Measurements from ENCODE around the gene FOXO3.

Gene FOXO3

DNA sequence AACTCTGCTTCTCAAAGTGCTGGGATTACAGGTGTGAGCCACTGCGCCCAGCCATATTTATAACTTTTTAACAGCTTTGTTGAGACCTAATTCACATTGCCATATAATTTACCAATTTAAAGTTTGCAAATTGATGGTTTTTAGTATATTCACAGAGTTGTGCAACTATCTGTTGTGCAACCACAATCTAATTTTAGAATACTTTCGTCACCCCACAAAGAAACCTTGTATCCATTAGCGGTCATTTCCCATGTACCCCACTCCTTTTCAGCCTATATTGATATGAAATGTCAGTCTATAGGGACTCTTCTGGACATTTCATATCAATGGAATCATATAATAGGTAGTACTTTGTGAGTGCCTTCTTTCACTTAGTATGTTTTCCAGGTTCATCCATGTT is 55.8 kb downstream of the FOXO3 start:
- H3K4me3 ChIP-seq (ENCODE audit: low read depth, low read length) = no peak overlapping the region
- DNase-seq (ENCODE audit: low read depth) = peak; percentile 73

DNA sequence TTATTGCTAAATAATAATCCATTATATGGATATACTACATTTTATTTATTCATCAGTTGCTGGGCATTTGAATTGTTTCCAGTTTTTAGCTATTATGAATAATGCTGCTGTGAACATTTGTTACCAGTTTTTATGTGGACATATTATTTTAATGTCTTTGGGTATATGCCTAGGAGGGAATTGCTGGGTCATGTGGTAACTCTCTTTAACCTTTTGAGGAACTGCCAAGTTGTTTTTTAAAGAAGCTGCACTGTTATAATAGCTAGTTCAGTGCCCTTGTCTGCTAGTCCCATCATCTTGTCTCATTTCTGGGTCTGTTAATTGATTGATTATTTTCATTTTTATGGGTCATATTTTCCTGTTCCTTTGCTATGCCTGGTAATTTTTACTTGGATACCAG is 56.3 kb downstream of the FOXO3 start:
- DNase-seq (ENCODE audit: low read depth) = peak; percentile 66
- TF ChIP-seq MYC (IDR thresholded peaks at IDR 0.05; ENCODE audit: low read depth, low read length) (no peak), POLR2A (IDR thresholded peaks at IDR 0.05; ENCODE audit: extremely low read depth, insufficient read length) (no peak)
- TF ChIP-seq, protein P1, sequence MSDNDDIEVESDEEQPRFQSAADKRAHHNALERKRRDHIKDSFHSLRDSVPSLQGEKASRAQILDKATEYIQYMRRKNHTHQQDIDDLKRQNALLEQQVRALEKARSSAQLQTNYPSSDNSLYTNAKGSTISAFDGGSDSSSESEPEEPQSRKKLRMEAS (IDR thresholded peaks at IDR 0.05; ENCODE audit: low read depth, low read length) = no peak
- TF ChIP-seq, protein P2, sequence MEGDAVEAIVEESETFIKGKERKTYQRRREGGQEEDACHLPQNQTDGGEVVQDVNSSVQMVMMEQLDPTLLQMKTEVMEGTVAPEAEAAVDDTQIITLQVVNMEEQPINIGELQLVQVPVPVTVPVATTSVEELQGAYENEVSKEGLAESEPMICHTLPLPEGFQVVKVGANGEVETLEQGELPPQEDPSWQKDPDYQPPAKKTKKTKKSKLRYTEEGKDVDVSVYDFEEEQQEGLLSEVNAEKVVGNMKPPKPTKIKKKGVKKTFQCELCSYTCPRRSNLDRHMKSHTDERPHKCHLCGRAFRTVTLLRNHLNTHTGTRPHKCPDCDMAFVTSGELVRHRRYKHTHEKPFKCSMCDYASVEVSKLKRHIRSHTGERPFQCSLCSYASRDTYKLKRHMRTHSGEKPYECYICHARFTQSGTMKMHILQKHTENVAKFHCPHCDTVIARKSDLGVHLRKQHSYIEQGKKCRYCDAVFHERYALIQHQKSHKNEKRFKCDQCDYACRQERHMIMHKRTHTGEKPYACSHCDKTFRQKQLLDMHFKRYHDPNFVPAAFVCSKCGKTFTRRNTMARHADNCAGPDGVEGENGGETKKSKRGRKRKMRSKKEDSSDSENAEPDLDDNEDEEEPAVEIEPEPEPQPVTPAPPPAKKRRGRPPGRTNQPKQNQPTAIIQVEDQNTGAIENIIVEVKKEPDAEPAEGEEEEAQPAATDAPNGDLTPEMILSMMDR (IDR thresholded peaks at IDR 0.05; ENCODE audit: low read depth, low read length) = no peak
- H3K4me3 ChIP-seq (ENCODE audit: low read depth, low read length) = no peak overlapping the region

More for the DNA sequence above, 55.8 kb downstream of the FOXO3 start:
- TF ChIP-seq, protein P2 (IDR thresholded peaks at IDR 0.05; ENCODE audit: low read depth, low read length) = no peak
- no peak for TF ChIP-seq POLR2A (IDR thresholded peaks at IDR 0.05; ENCODE audit: extremely low read depth, insufficient read length)
- no peak for TF ChIP-seq MYC (IDR thresholded peaks at IDR 0.05; ENCODE audit: low read depth, low read length)
- TF ChIP-seq, protein P1 (IDR thresholded peaks at IDR 0.05; ENCODE audit: low read depth, low read length) = no peak

DNA sequence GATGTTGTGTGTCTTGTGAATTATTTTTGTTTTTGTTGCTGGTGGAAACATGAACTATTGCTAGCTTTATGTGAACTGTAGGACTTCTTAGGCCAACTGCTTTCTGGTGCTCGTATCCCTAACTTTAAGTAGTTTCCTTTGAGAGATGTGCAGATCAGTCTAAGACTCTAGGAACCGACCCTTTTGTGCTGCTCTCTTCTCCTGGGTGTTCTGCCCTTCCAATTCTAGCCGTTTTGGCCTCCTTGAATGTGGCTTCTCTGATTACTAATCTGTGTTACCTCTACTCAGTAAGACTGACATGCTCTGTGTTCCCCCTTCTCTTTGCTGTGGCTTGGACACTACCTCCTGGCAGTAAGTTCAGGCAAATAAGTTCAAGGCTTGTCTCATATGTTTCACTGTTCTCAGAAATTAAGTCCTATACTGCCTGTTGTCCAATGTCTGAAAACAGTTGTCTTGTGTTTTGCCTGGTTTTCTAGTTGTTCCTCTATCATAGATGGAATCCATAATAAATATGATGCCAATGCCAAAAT is 58.0 kb downstream of the FOXO3 start:
- DNase-seq (ENCODE audit: low read depth) = no peak
- no peak overlapping the region for H3K4me3 ChIP-seq (ENCODE audit: low read depth, low read length)
- TF ChIP-seq MYC (IDR thresholded peaks at IDR 0.05; ENCODE audit: low read depth, low read length) = no peak
- TF ChIP-seq, protein P1 (IDR thresholded peaks at IDR 0.05; ENCODE audit: low read depth, low read length) = no peak
- TF ChIP-seq POLR2A (IDR thresholded peaks at IDR 0.05; ENCODE audit: extremely low read depth, insufficient read length) = no peak
- TF ChIP-seq, protein P2 (IDR thresholded peaks at IDR 0.05; ENCODE audit: low read depth, low read length) = no peak

DNA sequence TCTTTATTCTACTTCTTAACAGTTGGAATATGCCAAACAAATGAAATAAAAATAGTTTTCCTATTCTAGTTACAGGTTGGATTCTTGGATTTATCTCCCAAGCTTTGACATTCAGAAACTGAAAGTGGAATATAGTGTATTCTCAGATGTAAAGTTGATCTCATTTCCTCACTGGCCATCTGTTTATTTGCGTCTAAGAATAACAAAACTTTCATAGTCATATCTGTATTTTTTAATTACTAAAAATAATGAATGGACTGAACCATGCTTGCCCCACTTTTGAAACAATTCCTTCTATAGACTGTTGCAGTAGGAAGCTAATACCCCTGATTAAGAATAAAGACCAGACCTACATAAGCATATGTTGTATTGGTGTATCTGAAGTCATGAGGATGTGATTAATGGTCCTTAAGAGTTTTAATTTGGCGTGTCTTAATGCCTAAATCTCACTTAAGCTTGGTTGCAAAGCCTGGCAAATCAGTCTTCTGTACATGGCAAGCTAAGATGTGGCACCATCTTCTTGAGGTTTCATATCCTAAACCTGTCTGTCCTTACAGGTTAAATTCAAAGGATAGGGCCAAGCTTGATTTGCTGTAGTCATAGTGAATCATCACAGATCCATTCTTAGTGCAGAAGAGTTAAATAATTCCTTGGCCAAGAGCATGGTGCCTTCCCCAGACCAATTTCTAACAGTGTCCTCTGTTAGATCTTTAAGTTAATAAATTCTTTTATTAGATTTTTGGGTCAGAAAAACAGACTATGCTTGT is 58.9 kb downstream of the FOXO3 start:
- TF ChIP-seq, protein P2 (IDR thresholded peaks at IDR 0.05; ENCODE audit: low read depth, low read length) = no peak
- no peak for TF ChIP-seq POLR2A (IDR thresholded peaks at IDR 0.05; ENCODE audit: extremely low read depth, insufficient read length)
- TF ChIP-seq MYC (IDR thresholded peaks at IDR 0.05; ENCODE audit: low read depth, low read length) = no peak
- TF ChIP-seq, protein P1 (IDR thresholded peaks at IDR 0.05; ENCODE audit: low read depth, low read length) = no peak
- DNase-seq (ENCODE audit: low read depth) = no peak
- H3K4me3 ChIP-seq (ENCODE audit: low read depth, low read length) = no peak overlapping the region

DNA sequence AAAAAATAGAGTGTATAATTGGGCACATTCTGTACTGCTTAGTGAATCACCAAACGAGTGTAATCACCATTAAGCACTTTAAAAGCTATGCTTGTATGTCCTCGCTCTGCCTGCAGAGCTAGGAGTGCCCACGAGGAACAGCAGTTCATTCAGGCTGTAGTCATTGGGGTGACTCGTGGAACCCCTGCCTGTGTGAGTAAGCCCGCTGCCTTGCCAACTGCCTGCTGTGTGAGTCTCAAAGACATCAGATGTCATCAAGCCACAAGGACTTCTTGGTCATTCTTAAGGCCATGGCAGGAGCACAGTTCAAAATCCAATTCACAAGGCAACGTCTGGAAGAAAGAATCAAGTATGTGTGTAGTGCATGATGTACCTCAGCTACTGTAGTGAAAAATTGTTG is 60.4 kb downstream of the FOXO3 start:
- TF ChIP-seq, protein P2 (IDR thresholded peaks at IDR 0.05; ENCODE audit: low read depth, low read length) = no peak
- no peak for TF ChIP-seq POLR2A (IDR thresholded peaks at IDR 0.05; ENCODE audit: extremely low read depth, insufficient read length)
- TF ChIP-seq, protein P1 (IDR thresholded peaks at IDR 0.05; ENCODE audit: low read depth, low read length) = no peak
- TF ChIP-seq MYC (IDR thresholded peaks at IDR 0.05; ENCODE audit: low read depth, low read length) = no peak
- H3K4me3 ChIP-seq (ENCODE audit: low read depth, low read length) = no peak overlapping the region
- peak; percentile 76 for DNase-seq (ENCODE audit: low read depth)

All from NB4 (cell line).